Measurements from ENCODE around the gene ATF7IP2.
"Not testable (repeated sequence)": the region's sequence is repeated elsewhere in the genome, so short reads cannot be mapped to it uniquely, and the experiment has no call there.

GRCh38 chr16:10418204-10418603 is 32.3 kb downstream of the ATF7IP2 start:
- not testable (repeated sequence) for TF ChIP-seq CTCF (IDR thresholded peaks at IDR 0.05; ENCODE audit: insufficient read depth, low read depth, low read length); EZH2 (IDR thresholded peaks at IDR 0.05; ENCODE audit: insufficient read depth, low read length)
